HL-60 (cell line): Measurements from ENCODE around the gene MAD2L1.

Source experiments
- DNase-seq, 2 experiments: peaks; one replicate each; pipeline ENCODE4 v3.0.0-alpha.2; 2010 to 2020; ENCODE audit warnings: low read depth in 1 of 2, low spot score in 1 of 2
- H3K27ac ChIP-seq: fragments of 250-450 bp; sonication (Bioruptor Pico); replicated peaks from 2 replicates; pipeline ENCODE4 v1.5.1; 2020; ENCODE audit warnings: mild to moderate bottlenecking, moderate library complexity
- H3K27me3 ChIP-seq: fragments of 250-450 bp; sonication (Bioruptor Pico); 2 replicates; pipeline ENCODE4 v1.5.1; 2021; ENCODE audit warnings: mild to moderate bottlenecking, moderate library complexity; ENCODE audit not compliant: insufficient read depth, poor library complexity, severe bottlenecking
- H3K4me3 ChIP-seq: replicated peaks from 2 replicates; pipeline ENCODE4 v1.5.1; 2011; ENCODE audit warnings: mild to moderate bottlenecking, control low read depth, low read length; ENCODE audit not compliant: insufficient read depth
- CTCF ChIP-seq: IDR thresholded peaks from one replicate; pipeline ENCODE4 v1.5.1; 2011; ENCODE audit warnings: low read length, control low read depth, inconsistent platforms; ENCODE audit not compliant: insufficient read depth
- GABPA ChIP-seq: IDR thresholded peaks from 2 replicates; pipeline ENCODE4 v1.6.1; 2012; ENCODE audit warnings: low read depth
- POLR2AphosphoS5 ChIP-seq: IDR thresholded peaks from 2 replicates; pipeline ENCODE4 v1.6.1; 2012; ENCODE audit warnings: low read depth
- SPI1 ChIP-seq: IDR thresholded peaks from 2 replicates; pipeline ENCODE4 v1.6.1; 2012; ENCODE audit warnings: low read depth, mild to moderate bottlenecking, borderline replicate concordance
- long read RNA-seq: library from polyadenylated mRNA; unstranded; transcript quantifications from one replicate; pipeline ENCODE4 v2.0.0, GENCODE V29; 2020
- TF ChIP-seq, protein P1 (sequence below): IDR thresholded peaks from 2 replicates; pipeline ENCODE4 v1.6.1; 2012; ENCODE audit warnings: low read depth; ENCODE audit not compliant: insufficient replicate concordance

The MAD2L1 gene
- long read RNA-seq, full-length matches to known transcripts: 602 of 730 reads
- long read RNA-seq, partial matches to known transcripts: 4 of 730 reads
- long read RNA-seq, other reads (novel, unspliced or antisense): 124 of 730 reads

- TF ChIP-seq, protein P1, sequence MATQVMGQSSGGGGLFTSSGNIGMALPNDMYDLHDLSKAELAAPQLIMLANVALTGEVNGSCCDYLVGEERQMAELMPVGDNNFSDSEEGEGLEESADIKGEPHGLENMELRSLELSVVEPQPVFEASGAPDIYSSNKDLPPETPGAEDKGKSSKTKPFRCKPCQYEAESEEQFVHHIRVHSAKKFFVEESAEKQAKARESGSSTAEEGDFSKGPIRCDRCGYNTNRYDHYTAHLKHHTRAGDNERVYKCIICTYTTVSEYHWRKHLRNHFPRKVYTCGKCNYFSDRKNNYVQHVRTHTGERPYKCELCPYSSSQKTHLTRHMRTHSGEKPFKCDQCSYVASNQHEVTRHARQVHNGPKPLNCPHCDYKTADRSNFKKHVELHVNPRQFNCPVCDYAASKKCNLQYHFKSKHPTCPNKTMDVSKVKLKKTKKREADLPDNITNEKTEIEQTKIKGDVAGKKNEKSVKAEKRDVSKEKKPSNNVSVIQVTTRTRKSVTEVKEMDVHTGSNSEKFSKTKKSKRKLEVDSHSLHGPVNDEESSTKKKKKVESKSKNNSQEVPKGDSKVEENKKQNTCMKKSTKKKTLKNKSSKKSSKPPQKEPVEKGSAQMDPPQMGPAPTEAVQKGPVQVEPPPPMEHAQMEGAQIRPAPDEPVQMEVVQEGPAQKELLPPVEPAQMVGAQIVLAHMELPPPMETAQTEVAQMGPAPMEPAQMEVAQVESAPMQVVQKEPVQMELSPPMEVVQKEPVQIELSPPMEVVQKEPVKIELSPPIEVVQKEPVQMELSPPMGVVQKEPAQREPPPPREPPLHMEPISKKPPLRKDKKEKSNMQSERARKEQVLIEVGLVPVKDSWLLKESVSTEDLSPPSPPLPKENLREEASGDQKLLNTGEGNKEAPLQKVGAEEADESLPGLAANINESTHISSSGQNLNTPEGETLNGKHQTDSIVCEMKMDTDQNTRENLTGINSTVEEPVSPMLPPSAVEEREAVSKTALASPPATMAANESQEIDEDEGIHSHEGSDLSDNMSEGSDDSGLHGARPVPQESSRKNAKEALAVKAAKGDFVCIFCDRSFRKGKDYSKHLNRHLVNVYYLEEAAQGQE: peak; percentile 80
- TF ChIP-seq CTCF (no peak), GABPA (no peak), SPI1 (peak; percentile 10; the same call in 1 of the 2 replicates), POLR2AphosphoS5 (peak; percentile 96)
- H3K27ac ChIP-seq: peak within 1 kb of the TSS; percentile 96
- DNase-seq: peak; percentile 93 to 98
- H3K27me3 ChIP-seq: no peaks in the 10 kb centered on the region
- H3K4me3 ChIP-seq: peak within 1 kb of the TSS; percentile 62
Observed at GRCh38 chr4:120066517-120067340, at the start of gene MAD2L1. Gene MAD2L1, minus strand, starts transcription at chr4:120066848. Its CDS starts 114 bp downstream, at chr4:120066734.

DNA sequence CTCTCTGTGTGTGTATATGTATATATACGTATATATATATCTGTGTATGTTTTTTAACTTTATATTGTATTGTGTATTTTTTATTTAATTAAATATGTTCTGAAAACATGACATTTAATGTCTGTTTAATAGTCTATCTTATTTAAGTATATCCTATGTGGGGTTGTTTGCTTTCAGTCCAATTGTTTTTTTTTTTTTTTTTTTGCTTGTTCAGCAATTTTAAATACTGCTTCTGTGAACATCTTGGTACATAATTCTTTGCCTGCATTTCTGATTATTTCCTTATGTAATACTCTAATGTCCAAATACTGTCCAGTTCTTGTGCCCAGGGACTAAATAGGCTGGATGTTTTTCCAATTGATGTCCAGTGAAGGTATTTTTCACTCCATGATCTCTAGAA lies 45.1 kb upstream of the MAD2L1 start:
- TF ChIP-seq GABPA: no peak
- TF ChIP-seq POLR2AphosphoS5: no peak
- TF ChIP-seq, protein P1: no peak
- TF ChIP-seq CTCF: no peak
- no peak for TF ChIP-seq SPI1
- Histone ChIP-seq H3K4me3 (no peak overlapping the region), H3K27ac (no peak overlapping the region), H3K27me3 (no peaks in the 10 kb centered on the region)
- no peak for DNase-seq

DNA sequence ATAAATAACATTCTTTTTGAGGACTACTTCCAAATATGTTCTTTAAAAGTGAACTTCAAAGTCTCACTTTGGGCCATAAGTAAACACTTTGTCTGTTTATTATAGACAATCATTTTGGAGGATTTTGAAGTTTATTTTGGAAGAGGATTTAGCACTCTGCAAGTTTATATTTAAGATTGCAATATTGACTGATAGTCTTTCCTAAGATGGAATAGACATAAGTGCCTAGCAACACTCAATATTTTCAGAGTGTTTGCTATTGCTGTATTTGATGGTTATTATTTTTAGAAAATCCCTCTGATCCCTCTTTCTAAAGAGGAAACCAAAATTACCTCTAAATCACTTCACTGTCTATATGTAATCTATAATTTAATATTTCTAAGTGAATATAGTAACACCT lies 42.8 kb upstream of the MAD2L1 start:
- TF ChIP-seq GABPA: no peak
- no peaks in the 10 kb centered on the region for H3K27me3 ChIP-seq
- DNase-seq: no peak
- no peak overlapping the region for H3K27ac ChIP-seq
- H3K4me3 ChIP-seq: no peak overlapping the region

- no peak overlapping the region for H3K27ac ChIP-seq
- no peak for DNase-seq
- no peaks in the 10 kb centered on the region for H3K27me3 ChIP-seq
- H3K4me3 ChIP-seq: no peak overlapping the region
- TF ChIP-seq, protein P1: no peak
- TF ChIP-seq GABPA (no peak), SPI1 (no peak), CTCF (no peak), POLR2AphosphoS5 (no peak)
Observed at GRCh38 chr4:120105472-120105871, 38.8 kb upstream of the MAD2L1 start.
